ENCODE results near the gene DCAKD.
"Not testable (repeated sequence)": the region's sequence is repeated elsewhere in the genome, so short reads cannot be mapped to it uniquely, and the experiment has no call there.

DCAKD gene

GRCh38 chr17:45086391-45086790, 35.0 kb upstream of the DCAKD start:
- Mint-ChIP-seq H3K27ac (no peak overlapping the region), H3K4me1 (no peaks in the 10 kb centered on the region), H3K9me3 (no peaks in the 10 kb centered on the region), H3K36me3 (ENCODE audit: low read depth) (peaks cover 46% of the 10 kb centered on the region), H3K27me3 (no peaks in the 10 kb centered on the region), H3K4me3 (no peak overlapping the region)
- DNase-seq (no peak), ATAC-seq (no peak)

DNA sequence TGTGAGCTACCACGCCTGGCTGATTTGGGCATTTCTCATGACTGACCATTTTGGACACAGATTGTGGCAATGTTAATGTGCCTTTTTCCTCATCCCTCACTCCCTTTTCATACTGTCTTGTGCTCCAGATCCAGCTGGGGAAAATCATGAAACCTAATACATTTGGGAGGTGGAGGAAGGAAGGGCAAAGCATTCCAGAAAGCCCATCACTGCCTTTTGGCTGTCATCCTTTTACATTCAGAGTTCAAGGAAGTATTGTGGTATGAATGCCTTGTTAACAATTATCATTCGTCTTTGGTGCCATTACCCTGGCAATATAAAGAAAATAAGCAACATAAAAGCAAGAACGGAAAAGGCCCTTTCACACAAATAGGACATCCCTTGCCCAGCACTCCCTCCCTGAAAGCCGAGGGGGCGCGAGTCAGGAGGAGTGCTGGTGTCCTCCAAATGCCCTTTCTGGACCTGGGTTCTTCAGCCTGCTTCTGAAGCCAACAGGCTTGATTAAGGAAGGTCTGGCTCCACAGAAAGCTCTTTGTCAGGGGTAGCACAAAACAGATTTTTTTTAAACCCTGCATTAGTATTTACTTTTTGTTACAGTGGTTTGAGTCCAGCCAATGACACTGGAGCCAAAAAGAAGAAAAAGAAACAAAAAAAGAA, 29.7 kb upstream of the DCAKD start:
- Mint-ChIP-seq H3K27ac (no peak overlapping the region), H3K36me3 (ENCODE audit: low read depth) (peaks cover 33% of the 10 kb centered on the region), H3K4me1 (peaks cover 14% of the 10 kb centered on the region), H3K27me3 (no peaks in the 10 kb centered on the region), H3K4me3 (no peak overlapping the region), H3K9me3 (no peaks in the 10 kb centered on the region)
- DNase-seq = no peak
- ATAC-seq = no peak

DNA sequence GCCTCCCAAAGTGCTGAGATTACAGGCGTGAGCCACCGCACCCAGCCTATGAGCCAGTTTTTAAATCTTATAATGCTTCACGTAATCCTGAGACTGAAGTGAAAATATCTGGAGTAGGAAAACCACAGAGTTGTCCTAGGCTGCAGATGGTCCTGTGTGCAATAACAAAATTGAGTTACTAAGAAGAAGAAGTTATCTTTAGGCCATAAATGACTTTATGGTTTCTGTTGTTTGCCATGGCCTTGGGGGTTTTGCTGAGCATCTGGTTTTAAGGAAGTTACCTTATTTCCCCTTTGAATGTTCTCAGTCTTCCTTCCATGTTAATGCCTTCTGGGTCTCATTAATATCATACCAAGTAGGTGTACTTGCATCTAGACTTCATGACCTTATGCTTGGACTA, 26.2 kb upstream of the DCAKD start:
- H3K4me3 Mint-ChIP-seq = no peak overlapping the region
- H3K27ac Mint-ChIP-seq = no peak overlapping the region
- peaks cover 34% of the 10 kb centered on the region for H3K4me1 Mint-ChIP-seq

GRCh38 chr17:45073414-45074070, 22.1 kb upstream of the DCAKD start:
- H3K4me3 Mint-ChIP-seq = no peak overlapping the region
- H3K27ac Mint-ChIP-seq = peak overlapping the region; percentile 50
- peaks cover 54% of the 10 kb centered on the region for H3K36me3 Mint-ChIP-seq (ENCODE audit: low read depth)
- H3K27me3 Mint-ChIP-seq = no peaks in the 10 kb centered on the region
- DNase-seq (no peak), ATAC-seq (no peak)
- H3K9me3 Mint-ChIP-seq = no peaks in the 10 kb centered on the region
- H3K4me1 Mint-ChIP-seq = peaks cover 38% of the 10 kb centered on the region

More for the DNA sequence above, 26.2 kb upstream of the DCAKD start:
- no peaks in the 10 kb centered on the region for H3K9me3 Mint-ChIP-seq
- ATAC-seq (peak; percentile 28), DNase-seq (no peak)
- H3K36me3 Mint-ChIP-seq (ENCODE audit: low read depth) = peaks cover 52% of the 10 kb centered on the region
- no peaks in the 10 kb centered on the region for H3K27me3 Mint-ChIP-seq

DNA sequence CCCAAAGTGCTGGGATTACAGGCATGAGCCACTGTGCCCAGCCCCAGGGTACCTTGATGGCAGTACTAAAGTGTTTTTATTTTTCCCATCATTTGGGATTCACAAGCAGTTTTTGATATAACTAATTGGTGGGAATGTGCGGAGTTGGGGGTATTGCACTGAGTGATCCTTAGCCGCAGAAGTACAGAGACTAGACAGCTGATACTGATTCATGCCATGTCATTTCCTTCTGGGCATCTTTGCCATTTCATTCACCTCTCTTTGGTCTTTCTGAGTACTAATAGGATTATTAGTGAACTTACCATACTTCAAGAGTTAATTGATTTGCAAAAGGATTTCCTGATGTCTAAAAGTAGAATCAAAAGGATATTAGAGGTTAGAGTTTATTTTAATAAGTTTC, 19.4 kb upstream of the DCAKD start:
- Mint-ChIP-seq H3K4me3 (no peak overlapping the region), H3K27ac (no peak overlapping the region), H3K36me3 (ENCODE audit: low read depth) (peaks cover 49% of the 10 kb centered on the region), H3K4me1 (peaks cover 36% of the 10 kb centered on the region), H3K9me3 (no peaks in the 10 kb centered on the region), H3K27me3 (no peaks in the 10 kb centered on the region)
- DNase-seq (no peak), ATAC-seq (no peak)

GRCh38 chr17:45070001-45070400, 18.6 kb upstream of the DCAKD start:
- H3K4me1 Mint-ChIP-seq = peaks cover 34% of the 10 kb centered on the region
- DNase-seq (no peak), ATAC-seq (no peak)
- no peak overlapping the region for H3K4me3 Mint-ChIP-seq
- H3K36me3 Mint-ChIP-seq (ENCODE audit: low read depth) = peaks cover 45% of the 10 kb centered on the region
- no peaks in the 10 kb centered on the region for H3K9me3 Mint-ChIP-seq
- H3K27ac Mint-ChIP-seq = no peak overlapping the region
- H3K27me3 Mint-ChIP-seq = no peaks in the 10 kb centered on the region

DNA sequence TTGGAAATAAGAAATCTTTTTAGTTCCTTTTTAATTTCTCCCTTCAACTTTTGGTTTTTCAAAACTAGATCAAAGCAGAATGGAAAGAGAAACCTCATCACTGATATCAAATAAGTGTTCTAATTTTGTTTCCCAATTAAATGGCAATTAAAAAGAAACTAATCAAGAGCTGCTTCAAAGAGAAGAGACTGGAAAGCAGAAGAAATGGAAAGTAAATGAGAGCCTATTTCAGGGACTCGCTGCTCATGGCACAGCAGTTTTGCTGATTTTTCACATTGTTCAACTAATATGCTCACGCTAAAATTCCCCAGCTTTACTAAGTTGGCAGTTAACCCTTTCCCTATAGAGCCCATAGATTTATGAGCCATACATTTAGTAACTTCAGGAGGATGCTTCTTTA, 16.2 kb upstream of the DCAKD start:
- no peak for DNase-seq
- H3K4me1 Mint-ChIP-seq = peaks cover 45% of the 10 kb centered on the region
- H3K36me3 Mint-ChIP-seq (ENCODE audit: low read depth) = peaks cover 39% of the 10 kb centered on the region
- no peak for ATAC-seq
- H3K4me3 Mint-ChIP-seq = no peak overlapping the region
- peak overlapping the region; percentile 49 for H3K27ac Mint-ChIP-seq
- H3K27me3 Mint-ChIP-seq = no peaks in the 10 kb centered on the region
- H3K9me3 Mint-ChIP-seq = no peaks in the 10 kb centered on the region

DNA sequence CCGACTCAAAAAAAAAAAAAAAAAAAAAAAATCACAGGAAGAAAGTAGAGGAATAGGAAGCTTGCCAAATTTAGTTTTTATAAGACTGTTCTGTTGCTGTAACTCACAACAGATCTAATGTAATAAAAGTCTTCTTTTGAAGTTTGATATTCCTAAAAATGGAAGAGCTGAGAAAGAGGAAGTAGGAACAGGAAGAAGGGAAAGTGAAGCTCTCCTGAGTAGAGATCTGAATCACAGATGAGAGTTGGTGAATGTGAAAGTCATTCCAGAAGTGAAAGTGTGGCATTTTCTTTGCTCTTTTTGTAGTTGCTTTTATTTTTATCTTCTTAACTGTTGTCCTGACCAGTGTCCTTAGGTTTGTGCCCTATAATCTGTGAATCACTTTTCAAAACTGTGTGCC, 11.8 kb upstream of the DCAKD start:
- Mint-ChIP-seq H3K27ac (peak overlapping the region; percentile 79), H3K4me1 (peaks cover 66% of the 10 kb centered on the region)
- DNase-seq = no peak

DNA sequence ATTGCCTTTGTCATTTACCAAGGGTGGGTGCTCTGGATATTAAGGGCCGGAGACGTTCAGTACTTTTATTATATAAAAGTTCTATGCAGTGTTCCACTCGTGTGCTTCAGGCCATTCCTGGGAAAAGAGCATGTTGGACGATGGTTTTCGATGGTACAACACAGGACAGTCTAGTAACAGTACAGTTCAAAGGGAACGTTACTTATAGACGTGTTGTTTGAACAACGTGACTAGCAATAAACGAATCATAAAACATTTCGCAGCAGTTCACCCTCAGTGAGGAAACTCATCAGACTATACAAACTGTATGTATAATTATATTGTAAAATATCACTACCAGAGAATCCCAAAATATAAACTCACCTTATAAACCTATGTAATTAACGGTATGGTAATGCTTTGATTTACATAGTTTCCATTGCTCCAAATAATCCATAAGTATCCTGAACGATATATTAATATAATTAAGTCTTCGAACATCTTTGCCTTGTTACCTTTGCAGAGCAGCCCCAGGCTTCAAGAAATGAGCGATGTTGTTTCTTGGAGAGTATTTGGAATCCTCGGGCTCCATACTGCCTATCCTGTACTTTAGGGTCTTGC, 10.3 kb upstream of the DCAKD start:
- H3K36me3 Mint-ChIP-seq (ENCODE audit: low read depth) = peaks cover 12% of the 10 kb centered on the region
- no peaks in the 10 kb centered on the region for H3K9me3 Mint-ChIP-seq
- no peaks in the 10 kb centered on the region for H3K27me3 Mint-ChIP-seq
- H3K27ac Mint-ChIP-seq = peak overlapping the region; percentile 98
- peaks cover 59% of the 10 kb centered on the region for H3K4me1 Mint-ChIP-seq
- no peak for DNase-seq
- peak overlapping the region; percentile 94 for H3K4me3 Mint-ChIP-seq
- ATAC-seq = no peak

More for the DNA sequence above, 11.8 kb upstream of the DCAKD start:
- Mint-ChIP-seq H3K36me3 (ENCODE audit: low read depth) (peaks cover 22% of the 10 kb centered on the region), H3K9me3 (no peaks in the 10 kb centered on the region), H3K4me3 (peak overlapping the region; percentile 94), H3K27me3 (no peaks in the 10 kb centered on the region)
- ATAC-seq = no peak

DNA sequence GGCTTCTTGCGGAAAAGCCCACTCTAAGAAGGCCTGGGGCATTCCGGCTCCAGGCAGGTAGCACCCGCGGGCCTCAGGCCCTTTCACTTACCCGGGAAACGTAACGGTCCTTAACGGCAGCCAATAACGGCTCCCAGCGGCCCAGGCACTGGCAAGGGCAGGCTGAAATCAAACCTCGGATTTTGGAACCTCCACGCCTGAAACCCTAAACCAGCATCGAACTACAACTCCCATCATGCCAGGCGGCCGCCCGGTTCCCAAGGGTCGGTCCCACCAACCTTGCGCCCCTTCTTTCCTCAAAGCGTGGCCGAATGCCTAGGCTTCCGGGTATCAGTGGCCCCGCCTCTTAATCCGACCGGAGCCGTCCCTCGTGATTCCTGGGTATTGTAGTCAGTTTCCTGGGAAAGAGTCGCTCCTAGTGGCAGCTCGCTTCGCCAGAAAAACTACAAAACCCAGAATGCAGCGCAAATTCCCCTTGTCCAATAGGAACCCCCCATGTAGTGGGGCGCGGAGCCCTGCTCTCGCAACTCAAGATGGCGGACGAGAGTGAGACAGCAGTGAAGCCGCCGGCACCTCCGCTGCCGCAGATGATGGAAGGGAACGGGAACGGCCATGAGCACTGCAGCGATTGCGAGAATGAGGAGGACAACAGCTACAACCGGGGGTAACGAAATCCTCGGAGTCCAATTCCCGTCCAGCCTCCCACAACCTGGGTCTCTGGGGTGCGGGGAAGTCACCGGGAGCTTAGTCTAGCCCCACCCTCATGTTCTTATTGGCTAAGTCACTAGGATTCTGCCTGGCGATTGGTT, 9.6 kb upstream of the DCAKD start, which contains the start of gene NMT1:
Gene NMT1 (plus strand): TSS at position 521 of the 809 bp plus-strand sequence. CDS start 13 bp downstream, at position 534.
- Mint-ChIP-seq H3K36me3 (ENCODE audit: low read depth) (peaks cover 12% of the 10 kb centered on the region), H3K27me3 (no peaks in the 10 kb centered on the region)
- peak; percentile 94 for ATAC-seq

GRCh38 chr17:45060382-45060796, 9.0 kb upstream of the DCAKD start:
- peak overlapping the region; percentile 94 for H3K4me3 Mint-ChIP-seq
- no peak for DNase-seq
- no peaks in the 10 kb centered on the region for H3K27me3 Mint-ChIP-seq
- H3K9me3 Mint-ChIP-seq = no peaks in the 10 kb centered on the region
- H3K27ac Mint-ChIP-seq = peak overlapping the region; percentile 98
- no peak for ATAC-seq
- H3K4me1 Mint-ChIP-seq = peaks cover 62% of the 10 kb centered on the region
- H3K36me3 Mint-ChIP-seq (ENCODE audit: low read depth) = peaks cover 14% of the 10 kb centered on the region

More for the DNA sequence above, 9.6 kb upstream of the DCAKD start, which contains the start of gene NMT1:
- DNase-seq = peak; percentile 93
- Mint-ChIP-seq H3K27ac (peak within 1 kb of the TSS; percentile 98), H3K9me3 (no peaks in the 10 kb centered on the region), H3K4me3 (peak within 1 kb of the TSS; percentile 94), H3K4me1 (peaks cover 59% of the 10 kb centered on the region)

DNA sequence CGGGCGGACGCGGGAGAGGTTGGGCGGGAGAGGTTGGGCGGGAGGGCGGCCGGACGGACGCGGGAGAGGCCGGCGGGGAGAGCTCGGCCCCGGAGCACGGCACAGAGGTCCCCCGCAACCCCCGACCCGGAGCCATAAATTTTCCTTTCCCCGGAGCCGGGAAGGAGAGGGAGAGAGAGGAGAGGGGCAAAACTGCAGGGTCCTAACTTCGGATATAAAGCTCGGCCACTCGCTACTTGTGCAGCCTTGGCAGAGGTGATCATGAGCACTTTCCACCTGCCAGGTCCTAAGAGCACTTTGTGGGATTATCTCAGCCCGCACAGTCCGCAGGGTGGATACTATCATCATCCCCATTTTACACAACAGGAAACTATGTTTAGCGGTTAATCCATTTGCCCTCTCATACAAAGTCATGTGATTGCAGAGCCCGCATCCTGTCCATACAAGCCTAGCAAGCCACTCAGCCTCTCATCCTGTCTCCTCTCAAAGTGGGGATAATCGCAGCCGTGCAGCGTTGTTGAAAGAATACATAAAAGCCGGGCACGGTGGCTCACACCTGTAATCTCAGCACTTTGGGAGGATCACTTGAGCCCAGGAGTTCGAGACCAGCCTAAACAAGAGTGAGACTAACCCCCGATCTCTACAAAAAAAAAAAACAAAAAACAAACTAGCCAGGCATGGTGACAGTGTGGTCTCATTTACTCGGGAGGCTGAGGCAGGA, 780 bp upstream of the DCAKD start:
- H3K9me3 Mint-ChIP-seq = no peaks in the 10 kb centered on the region
- peak overlapping the region; percentile 83 for H3K4me3 Mint-ChIP-seq
- ATAC-seq (peak; percentile 13), DNase-seq (peak; percentile 42)
- peak overlapping the region; percentile 86 for H3K27ac Mint-ChIP-seq
- peaks cover 18% of the 10 kb centered on the region for H3K36me3 Mint-ChIP-seq (ENCODE audit: low read depth)
- H3K27me3 Mint-ChIP-seq = no peaks in the 10 kb centered on the region
- H3K4me1 Mint-ChIP-seq = peaks cover 56% of the 10 kb centered on the region

DNA sequence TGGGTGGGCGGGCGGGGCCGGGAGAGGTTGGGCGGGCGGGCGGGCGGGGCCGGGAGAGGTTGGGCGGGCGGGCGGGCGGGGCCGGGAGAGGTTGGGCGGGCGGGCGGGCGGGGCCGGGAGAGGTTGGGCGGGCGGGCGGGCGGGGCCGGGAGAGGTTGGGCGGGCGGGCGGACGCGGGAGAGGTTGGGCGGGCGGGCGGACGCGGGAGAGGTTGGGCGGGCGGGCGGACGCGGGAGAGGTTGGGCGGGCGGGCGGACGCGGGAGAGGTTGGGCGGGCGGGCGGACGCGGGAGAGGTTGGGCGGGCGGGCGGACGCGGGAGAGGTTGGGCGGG, 254 bp upstream of the DCAKD start:
- not testable (repeated sequence) for H3K27ac Mint-ChIP-seq, H3K4me3 Mint-ChIP-seq
- H3K4me1 Mint-ChIP-seq = peaks cover 57% of the 10 kb centered on the region

More for the DNA sequence above, 254 bp upstream of the DCAKD start:
- H3K36me3 Mint-ChIP-seq (ENCODE audit: low read depth) = peaks cover 18% of the 10 kb centered on the region
- not testable (repeated sequence) for ATAC-seq, DNase-seq, H3K9me3 Mint-ChIP-seq, H3K27me3 Mint-ChIP-seq
